ENCODE data around the gene SH2D4B. TPM values are rescaled to one million over a fixed set of nuclear protein-coding genes. Genes with fewer than 3 reads are reported as not detected.

The SH2D4B gene
- total RNA-seq, 1 experiment from 2014 or later, result 0.22 TPM

- Histone ChIP-seq H3K4me1 (ENCODE audit: control insufficient read depth in 1 of 2, insufficient read depth in 2 of 2, low read length in 2 of 2) (peaks cover 48 to 54% of the 10 kb centered on the region in 2 experiments), H3K9ac (ENCODE audit: low read length) (no peak overlapping the region), H3K9me3 (ENCODE audit: control insufficient read depth in 1 of 2, insufficient read depth in 1 of 2, low read depth in 1 of 2, low read length in 2 of 2) (no peaks in the 10 kb centered on the region), H2AFZ (ENCODE audit: low read depth, low read length, poor library complexity, severe bottlenecking) (no peak overlapping the region), H3K9me2 (ENCODE audit: insufficient read depth) (no peaks in the 10 kb centered on the region), H3K79me2 (ENCODE audit: insufficient read depth, low read length) (peaks cover 95% of the 10 kb centered on the region), H4K20me1 (ENCODE audit: insufficient read depth) (no peaks in the 10 kb centered on the region), H3K27ac (ENCODE audit: low read depth, low read length) (peak overlapping the region; percentile 26; the same call in 1 of the 2 replicates), H3K4me3 (replicated peaks in 1 of 2; ENCODE audit: low read depth in 1 of 2, low read length in 2 of 2) (no peak overlapping the region), H3K27me3 (ENCODE audit: insufficient read depth, low read length) (no peaks in the 10 kb centered on the region), H3K36me3 (ENCODE audit: control insufficient read depth in 1 of 2, insufficient read depth in 2 of 2, low read length in 2 of 2) (peaks cover 4 to 12% of the 10 kb centered on the region in 2 experiments; a peak in 2 of 4 replicates), H3K4me2 (ENCODE audit: low read length) (peak overlapping the region; percentile 11; the same call in 1 of the 2 replicates)
- BruUV-seq (replicated peaks), result TSS peak; percentile 11
- ChIA-PET POLR2A (interaction anchor here (1.1 kb wide), 1 partner anchor 15 kb away, joined by 3 read pairs; no protein-coding TSS in a partner anchor), RAD21 (ENCODE audit: low non-redundant PET in 1 of 2, low total read pairs in 2 of 2, uncharacterized antibody in 2 of 2, unreplicated experiment in 2 of 2) (no interaction called here), CTCF (interaction anchor here (1.1 to 2.9 kb wide), 2 partner anchors 12 to 15 kb away, joined by 3 to 14 read pairs; no protein-coding TSS in a partner anchor)
- DNase-seq (ENCODE audit: low read depth, low spot score), result no peak
- TF ChIP-seq ATF3 (IDR thresholded peaks at IDR 0.05), result no peak
- TF ChIP-seq ELF1 (IDR thresholded peaks at IDR 0.05; ENCODE audit: borderline replicate concordance, low read depth), result no peak
- no peak for TF ChIP-seq EGR1 (IDR thresholded peaks at IDR 0.05; ENCODE audit: low read depth)
- no peak for TF ChIP-seq REST (IDR thresholded peaks at IDR 0.05; ENCODE audit: low read depth)
- TF ChIP-seq CBX3 (IDR thresholded peaks at IDR 0.05; ENCODE audit: low read depth), result no peak
- no peak for TF ChIP-seq ZBTB33 (IDR thresholded peaks at IDR 0.05; ENCODE audit: extremely low read depth, insufficient replicate concordance, low read length)
- no peak for TF ChIP-seq MAX (IDR thresholded peaks at IDR 0.05)
- no peak for TF ChIP-seq RAD21 (IDR thresholded peaks at IDR 0.05; ENCODE audit: low read depth)
- no peak for TF ChIP-seq EZH2 (IDR thresholded peaks at IDR 0.05)
- no peak for ATAC-seq
- intact Hi-C loops (cut with micrococcal nuclease), result no loop called here
These were observed 44.7 kb upstream of the SH2D4B start for GRCh38 chr10:80492848-80493521.
